ENCODE data around the gene MAS1L. TPM values are rescaled to one million over a fixed set of nuclear protein-coding genes. Genes with fewer than 3 reads are reported as not detected.

Gene MAS1L
- total and polyA plus RNA-seq, 4 donors, result not detected

DNA sequence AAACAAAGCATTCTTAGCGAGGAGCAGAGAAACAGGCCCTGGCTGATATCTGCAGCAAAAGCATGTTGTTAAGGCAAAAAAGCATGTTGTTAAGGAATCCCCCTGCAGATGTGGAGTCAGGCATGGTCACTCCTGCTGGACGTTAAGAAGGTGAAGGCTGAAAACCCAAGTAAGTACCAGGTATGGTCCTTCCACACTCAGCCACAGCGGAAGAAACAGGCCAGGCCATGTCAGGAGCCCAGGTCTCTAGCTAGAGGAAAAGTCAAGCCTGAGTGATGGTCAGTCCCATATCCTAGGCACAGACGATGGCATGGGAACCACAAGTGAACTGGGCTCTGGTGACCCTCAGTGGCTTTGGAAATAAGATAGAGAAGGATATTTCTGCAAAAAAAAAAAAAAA, 32.5 kb upstream of the MAS1L start:
- 86% methylated on average over 4 of the region's 4 CpGs for WGBS
- H3K27ac ChIP-seq (ENCODE audit: low read depth in 1 of 2, low read length in 2 of 2), result no peak overlapping the region
- H3K4me1 ChIP-seq (ENCODE audit: control insufficient read depth in 4 of 4, insufficient read depth in 4 of 4, low read length in 3 of 4), result peaks cover 0 to 8% (median 4%) of the 10 kb centered on the region in 4 donors
- no peaks in the 10 kb centered on the region for H3K36me3 ChIP-seq (ENCODE audit: control insufficient read depth in 4 of 4, insufficient read depth in 3 of 4, low read depth in 1 of 4, low read length in 3 of 4)
- no peak for TF ChIP-seq EGR1 (IDR thresholded peaks at IDR 0.05; ENCODE audit: low read depth in 2 of 2)
- no peak for TF ChIP-seq YY1 (IDR thresholded peaks at IDR 0.05)
- TF ChIP-seq, protein P1, sequence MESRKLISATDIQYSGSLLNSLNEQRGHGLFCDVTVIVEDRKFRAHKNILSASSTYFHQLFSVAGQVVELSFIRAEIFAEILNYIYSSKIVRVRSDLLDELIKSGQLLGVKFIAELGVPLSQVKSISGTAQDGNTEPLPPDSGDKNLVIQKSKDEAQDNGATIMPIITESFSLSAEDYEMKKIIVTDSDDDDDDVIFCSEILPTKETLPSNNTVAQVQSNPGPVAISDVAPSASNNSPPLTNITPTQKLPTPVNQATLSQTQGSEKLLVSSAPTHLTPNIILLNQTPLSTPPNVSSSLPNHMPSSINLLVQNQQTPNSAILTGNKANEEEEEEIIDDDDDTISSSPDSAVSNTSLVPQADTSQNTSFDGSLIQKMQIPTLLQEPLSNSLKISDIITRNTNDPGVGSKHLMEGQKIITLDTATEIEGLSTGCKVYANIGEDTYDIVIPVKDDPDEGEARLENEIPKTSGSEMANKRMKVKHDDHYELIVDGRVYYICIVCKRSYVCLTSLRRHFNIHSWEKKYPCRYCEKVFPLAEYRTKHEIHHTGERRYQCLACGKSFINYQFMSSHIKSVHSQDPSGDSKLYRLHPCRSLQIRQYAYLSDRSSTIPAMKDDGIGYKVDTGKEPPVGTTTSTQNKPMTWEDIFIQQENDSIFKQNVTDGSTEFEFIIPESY (IDR thresholded peaks at IDR 0.05), result no peak
- TF ChIP-seq JUND (IDR thresholded peaks at IDR 0.05), result no peak
- TF ChIP-seq HNF4A (conservative IDR thresholded peaks at IDR 0.05), result no peak
- TF ChIP-seq, protein P2, sequence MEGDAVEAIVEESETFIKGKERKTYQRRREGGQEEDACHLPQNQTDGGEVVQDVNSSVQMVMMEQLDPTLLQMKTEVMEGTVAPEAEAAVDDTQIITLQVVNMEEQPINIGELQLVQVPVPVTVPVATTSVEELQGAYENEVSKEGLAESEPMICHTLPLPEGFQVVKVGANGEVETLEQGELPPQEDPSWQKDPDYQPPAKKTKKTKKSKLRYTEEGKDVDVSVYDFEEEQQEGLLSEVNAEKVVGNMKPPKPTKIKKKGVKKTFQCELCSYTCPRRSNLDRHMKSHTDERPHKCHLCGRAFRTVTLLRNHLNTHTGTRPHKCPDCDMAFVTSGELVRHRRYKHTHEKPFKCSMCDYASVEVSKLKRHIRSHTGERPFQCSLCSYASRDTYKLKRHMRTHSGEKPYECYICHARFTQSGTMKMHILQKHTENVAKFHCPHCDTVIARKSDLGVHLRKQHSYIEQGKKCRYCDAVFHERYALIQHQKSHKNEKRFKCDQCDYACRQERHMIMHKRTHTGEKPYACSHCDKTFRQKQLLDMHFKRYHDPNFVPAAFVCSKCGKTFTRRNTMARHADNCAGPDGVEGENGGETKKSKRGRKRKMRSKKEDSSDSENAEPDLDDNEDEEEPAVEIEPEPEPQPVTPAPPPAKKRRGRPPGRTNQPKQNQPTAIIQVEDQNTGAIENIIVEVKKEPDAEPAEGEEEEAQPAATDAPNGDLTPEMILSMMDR (IDR thresholded peaks at IDR 0.05; ENCODE audit: low read depth, low read length, missing input control), result no peak
- TF ChIP-seq, protein P3, sequence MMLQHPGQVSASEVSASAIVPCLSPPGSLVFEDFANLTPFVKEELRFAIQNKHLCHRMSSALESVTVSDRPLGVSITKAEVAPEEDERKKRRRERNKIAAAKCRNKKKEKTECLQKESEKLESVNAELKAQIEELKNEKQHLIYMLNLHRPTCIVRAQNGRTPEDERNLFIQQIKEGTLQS (IDR thresholded peaks at IDR 0.05), result no peak
- TF ChIP-seq, protein P4, sequence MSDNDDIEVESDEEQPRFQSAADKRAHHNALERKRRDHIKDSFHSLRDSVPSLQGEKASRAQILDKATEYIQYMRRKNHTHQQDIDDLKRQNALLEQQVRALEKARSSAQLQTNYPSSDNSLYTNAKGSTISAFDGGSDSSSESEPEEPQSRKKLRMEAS (IDR thresholded peaks at IDR 0.05), result no peak
- TF ChIP-seq RAD21 (IDR thresholded peaks at IDR 0.05), result no peak
- TF ChIP-seq RXRA (IDR thresholded peaks at IDR 0.05), result no peak
- no peak for TF ChIP-seq TAF1 (conservative IDR thresholded peaks at IDR 0.05)
- no peak for TF ChIP-seq FOXA1 (IDR thresholded peaks at IDR 0.05)
- TF ChIP-seq HNF4G (IDR thresholded peaks at IDR 0.05), result no peak
- TF ChIP-seq FOXA2 (IDR thresholded peaks at IDR 0.05), result no peak
- no peak for TF ChIP-seq GABPA (IDR thresholded peaks at IDR 0.05 in 1 of 2, conservative IDR thresholded peaks at IDR 0.05 in 1 of 2)
- TF ChIP-seq, protein P5, sequence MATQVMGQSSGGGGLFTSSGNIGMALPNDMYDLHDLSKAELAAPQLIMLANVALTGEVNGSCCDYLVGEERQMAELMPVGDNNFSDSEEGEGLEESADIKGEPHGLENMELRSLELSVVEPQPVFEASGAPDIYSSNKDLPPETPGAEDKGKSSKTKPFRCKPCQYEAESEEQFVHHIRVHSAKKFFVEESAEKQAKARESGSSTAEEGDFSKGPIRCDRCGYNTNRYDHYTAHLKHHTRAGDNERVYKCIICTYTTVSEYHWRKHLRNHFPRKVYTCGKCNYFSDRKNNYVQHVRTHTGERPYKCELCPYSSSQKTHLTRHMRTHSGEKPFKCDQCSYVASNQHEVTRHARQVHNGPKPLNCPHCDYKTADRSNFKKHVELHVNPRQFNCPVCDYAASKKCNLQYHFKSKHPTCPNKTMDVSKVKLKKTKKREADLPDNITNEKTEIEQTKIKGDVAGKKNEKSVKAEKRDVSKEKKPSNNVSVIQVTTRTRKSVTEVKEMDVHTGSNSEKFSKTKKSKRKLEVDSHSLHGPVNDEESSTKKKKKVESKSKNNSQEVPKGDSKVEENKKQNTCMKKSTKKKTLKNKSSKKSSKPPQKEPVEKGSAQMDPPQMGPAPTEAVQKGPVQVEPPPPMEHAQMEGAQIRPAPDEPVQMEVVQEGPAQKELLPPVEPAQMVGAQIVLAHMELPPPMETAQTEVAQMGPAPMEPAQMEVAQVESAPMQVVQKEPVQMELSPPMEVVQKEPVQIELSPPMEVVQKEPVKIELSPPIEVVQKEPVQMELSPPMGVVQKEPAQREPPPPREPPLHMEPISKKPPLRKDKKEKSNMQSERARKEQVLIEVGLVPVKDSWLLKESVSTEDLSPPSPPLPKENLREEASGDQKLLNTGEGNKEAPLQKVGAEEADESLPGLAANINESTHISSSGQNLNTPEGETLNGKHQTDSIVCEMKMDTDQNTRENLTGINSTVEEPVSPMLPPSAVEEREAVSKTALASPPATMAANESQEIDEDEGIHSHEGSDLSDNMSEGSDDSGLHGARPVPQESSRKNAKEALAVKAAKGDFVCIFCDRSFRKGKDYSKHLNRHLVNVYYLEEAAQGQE (IDR thresholded peaks at IDR 0.05), result no peak
- TF ChIP-seq NR2F2 (IDR thresholded peaks at IDR 0.05), result no peak
- TF ChIP-seq SP1 (IDR thresholded peaks at IDR 0.05), result no peak
- H3K27me3 ChIP-seq (ENCODE audit: control insufficient read depth in 4 of 4, insufficient read depth in 4 of 4, low read length in 3 of 4), result no peaks in the 10 kb centered on the region
- H3K4me3 ChIP-seq (ENCODE audit: low read depth in 1 of 3, low read length in 3 of 3), result no peak overlapping the region
- no peak for DNase-seq (ENCODE audit: low spot score)
- H3K9me3 ChIP-seq (ENCODE audit: control insufficient read depth in 4 of 4, low read length in 3 of 4), result no peaks in the 10 kb centered on the region
- H3K9ac ChIP-seq (ENCODE audit: low read depth in 1 of 2, low read length in 2 of 2), result no peak overlapping the region

All from liver (tissue), 9 donors.